Non-pigmented ciliary epithelial cell (primary cell): Measurements from ENCODE around the gene ATP8B4.
"Not testable (repeated sequence)": the region's sequence is repeated elsewhere in the genome, so short reads cannot be mapped to it uniquely, and the experiment has no call there.

Experiments used
- DNase-seq: peaks from one replicate; pipeline ENCODE4 v3.0.0-alpha.2; 2010; ENCODE audit warnings: low read depth

ATP8B4 gene

DNA sequence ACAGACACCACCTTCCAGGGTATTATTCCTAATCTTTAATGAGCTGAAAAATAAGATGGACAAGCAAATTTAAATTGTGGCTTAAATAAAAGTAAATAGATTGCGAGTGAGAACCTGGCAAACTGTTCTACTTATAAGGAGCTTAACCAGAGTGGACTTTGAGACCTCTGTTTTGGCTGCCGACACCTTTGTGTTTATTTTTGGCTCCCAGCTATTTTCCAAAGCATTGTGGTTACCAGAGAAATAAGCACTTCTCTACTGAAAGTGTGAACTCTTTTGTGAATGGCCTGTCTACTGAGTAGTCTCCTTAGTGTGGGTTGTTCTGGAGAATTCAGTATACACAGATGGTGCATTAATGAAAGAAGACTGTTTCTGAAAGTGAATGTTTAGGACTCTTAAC, 109.4 kb downstream of the ATP8B4 start:
- DNase-seq, result no peak

DNA sequence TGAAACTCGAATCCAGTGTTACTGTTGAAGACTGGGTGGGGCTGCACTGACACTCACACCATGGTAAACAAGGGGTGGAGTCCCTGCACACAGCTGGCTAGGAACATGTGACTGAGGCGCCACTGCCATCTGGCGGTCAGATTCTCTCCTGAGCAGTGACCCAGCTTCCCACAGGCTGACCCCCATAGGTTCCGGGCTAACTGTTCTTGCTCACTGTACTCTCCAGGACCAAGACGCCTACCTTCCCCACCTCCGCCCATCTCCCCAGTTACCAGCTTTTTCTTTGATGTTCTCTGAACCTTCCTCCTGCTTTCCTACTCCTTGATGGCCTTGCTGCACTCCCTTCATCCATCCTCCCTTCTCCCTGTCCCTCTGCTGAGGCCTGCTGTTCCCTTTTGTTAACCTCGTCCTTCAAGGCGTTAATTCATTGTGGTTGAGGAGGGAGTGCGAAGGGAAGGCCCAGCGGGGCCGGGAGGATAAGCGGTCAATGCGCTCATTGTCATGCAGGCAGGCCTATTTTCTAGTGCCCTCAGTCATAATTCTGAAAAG, 115.2 kb downstream of the ATP8B4 start:
- DNase-seq, result peak; percentile 56

DNA sequence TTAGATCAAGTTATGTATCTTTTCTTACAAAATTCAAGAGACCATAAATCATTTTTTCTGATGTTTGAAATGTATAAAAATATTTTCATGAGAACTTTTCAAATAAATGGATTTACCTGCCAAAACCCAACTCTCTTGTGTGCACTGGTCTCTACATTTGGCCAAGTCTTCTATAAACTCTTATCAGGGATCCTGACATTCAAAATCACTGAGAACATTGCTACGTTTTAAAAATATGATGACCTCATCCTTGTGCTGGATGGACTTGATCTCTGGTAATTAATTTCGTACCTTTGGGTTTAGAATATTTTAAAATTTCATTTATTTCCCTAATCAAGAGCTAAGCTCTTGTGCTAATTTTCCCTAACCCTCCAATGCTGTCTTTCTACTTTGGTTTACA, 127.4 kb downstream of the ATP8B4 start:
- DNase-seq, result no peak

DNA sequence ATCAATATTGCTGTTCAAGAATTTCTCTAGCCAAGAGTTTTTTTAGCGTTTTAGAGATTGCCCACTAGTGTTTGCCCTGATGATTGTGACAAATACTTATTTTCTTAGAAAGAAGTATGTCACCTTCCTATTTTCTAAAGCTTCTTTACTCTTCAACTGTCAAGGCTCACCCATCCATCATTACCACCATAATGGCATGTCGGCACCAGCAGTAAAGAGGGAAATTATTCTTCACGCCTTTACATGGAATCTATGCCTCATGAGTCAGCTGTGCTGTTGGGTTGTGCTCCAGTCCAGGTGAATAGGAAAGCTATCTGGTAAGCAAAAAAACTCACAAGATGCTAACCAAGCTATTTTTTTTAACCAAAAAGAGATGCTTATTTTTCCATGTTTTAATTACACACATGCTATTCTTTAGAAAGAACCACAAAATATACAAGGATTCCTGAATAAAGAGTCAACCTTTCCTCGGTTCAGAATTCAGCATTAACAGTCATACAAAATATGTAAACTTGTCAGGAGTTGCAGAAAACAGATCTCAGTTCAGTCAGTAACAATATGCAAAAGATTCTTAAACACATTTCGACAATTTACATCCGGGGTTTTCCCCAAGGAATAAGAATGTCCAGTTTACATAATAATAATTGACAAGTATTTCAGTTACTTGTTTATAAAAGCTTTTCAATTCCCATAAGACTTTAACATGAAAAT, 128.0 kb downstream of the ATP8B4 start:
- DNase-seq, result peak; percentile 27

DNA sequence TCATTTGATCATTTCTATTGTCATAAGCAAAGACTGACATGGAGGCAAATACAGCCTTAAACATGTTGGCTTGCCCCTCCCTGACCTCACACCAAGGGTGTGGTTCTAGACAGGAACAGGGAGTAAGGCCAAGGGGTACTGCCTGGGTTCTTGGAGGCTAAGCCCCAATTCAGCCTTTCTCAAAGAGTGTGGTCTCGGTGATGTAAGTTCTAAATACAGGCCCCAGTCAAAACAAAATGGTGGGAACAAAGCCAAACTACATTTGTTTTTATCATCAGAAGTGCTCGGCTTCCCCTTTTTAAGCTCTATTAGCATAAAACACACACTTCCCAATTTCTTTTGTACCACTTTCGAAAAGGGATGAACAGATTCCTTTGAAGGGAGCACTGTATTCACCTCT, 129.5 kb downstream of the ATP8B4 start:
- no peak for DNase-seq

DNA sequence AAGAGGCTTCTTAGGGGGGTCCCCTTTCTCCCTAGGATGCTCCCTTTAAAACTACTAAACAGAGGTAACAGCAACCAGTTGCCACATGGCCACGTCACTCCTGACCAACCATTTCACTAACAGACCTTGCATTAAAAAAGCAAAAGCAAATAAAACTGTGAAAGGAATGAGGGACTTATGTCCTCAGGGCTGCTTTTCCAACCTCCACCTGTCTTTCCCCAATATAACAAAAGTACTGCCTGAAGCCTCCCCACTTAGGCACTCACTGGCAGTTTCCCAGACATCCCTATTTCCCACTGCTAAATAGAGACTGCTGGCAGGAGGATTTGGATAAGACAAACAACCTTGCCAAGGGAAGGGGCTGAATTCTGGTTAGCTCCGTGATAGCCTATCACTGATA, 130.3 kb downstream of the ATP8B4 start:
- DNase-seq, result no peak

DNA sequence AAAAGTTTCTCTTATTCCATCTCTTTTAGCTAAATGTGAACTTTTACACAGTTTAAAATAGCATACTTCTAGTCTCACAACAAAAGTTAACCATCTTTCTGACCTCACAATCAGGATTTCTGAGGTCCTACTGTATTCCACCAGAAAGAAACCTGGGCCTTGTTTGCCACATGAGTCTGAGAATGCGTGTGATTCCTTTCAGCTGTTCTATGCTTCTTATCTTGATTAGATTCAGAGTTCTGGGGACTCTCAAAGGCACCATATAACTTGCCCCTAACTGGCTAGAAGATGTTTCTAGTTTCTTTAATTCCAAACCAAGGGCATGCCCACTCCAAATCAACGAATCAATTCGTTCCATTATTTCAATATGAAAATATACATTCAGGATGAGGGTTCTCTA, 131.1 kb downstream of the ATP8B4 start:
- DNase-seq, result no peak

DNA sequence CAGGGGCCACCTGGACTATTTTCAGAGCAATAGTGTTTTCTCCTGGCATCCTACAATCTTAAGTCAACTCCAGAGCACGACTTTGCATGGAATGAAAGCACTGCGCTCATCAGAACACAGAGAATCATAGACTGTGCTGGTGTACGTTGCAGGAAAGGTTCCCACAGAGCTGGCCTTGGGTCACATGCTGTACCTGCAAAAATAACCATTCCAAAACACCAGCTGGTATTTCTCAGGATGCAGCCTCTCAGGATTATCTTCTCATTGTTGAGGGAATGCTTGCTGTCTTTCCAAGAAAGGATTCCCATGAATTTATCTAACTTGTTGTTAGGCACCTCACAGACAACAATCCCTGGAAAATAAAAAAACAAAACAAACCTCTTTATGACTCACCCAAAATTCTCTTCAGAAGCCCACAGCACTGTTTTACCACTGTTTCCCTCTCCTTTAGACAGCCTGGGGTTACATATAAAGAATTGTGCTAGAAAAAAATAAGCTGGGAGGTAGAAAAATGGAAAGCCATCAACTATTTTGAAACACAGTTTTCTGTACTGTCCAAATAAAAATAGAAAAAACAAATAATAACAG, 131.7 kb downstream of the ATP8B4 start:
- DNase-seq, result no peak

DNA sequence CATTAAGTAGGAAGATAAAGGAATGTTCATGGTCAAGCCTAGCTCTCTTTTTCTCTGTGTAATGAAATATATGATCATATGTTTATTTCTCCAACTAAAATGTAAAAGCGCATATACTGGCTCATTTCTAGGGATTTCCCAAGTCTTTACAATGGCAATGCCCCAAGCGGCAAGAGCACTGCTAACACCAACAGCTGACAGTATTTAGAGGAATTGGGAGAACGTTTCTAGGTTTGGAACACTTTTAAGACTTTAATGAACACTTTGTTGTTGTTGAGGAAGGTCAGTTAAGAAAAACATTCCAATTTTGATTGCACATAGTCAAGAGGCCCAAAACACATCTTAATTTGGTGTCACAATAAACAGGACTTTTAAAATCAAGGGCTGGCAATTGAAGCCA, 132.7 kb downstream of the ATP8B4 start:
- no peak for DNase-seq

DNA sequence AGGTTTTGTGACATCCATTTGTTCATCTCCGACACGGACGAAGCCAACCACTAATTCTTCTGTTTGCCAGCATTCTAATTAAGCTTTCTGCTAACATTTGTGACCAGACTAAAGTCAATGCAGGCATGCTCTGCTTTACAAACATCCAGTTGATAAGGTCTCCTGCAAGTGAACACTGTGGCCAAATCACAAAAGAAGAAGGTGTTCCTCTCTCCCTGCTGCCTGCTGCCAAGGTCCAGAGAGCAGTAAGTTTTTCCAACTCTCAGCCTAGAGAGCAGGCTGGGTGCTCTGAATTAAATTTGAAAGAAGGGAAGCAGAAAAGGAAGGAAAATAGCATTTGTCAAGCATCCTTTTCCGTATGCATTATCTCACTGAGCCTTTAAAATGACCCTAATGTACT, 133.6 kb downstream of the ATP8B4 start:
- DNase-seq, result no peak

DNA sequence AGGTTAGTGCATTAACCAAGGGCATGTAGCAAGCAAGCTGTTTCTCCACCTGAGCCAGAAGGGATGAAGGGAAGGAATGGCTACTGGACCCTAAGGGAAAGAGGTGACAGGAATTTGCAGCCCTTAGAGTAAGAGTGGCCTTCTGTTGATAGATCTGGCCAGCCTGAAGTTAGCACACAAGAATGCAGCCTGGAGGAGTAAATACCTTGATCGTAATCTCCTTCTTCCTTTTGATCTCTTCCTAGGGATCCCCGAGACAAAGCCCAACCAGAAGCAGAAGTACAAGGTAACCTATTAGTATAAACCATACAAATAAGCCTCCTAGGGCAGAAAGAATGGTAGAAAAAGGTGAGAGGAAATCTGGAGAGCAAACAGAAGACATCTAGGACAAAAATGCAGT, 134.6 kb downstream of the ATP8B4 start:
- no peak for DNase-seq

DNA sequence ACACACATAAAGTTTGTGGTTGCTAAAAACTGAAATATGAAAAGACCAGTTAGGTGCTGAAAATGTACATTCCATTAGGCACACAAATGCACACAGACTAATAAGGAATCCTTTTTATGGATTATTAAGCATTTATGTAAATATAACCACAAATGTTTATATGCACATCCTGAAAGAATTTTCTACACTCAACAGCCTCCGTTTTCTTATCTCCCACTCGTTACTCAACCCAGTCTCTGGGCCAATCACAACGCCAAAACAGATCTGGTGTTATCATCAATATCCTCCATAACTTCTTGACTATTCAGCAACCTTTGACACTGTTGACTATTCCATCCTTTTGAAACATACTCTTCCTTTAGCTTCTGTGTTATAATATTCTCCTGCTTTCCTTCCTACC, 136.4 kb downstream of the ATP8B4 start:
- peak; percentile 55 for DNase-seq

DNA sequence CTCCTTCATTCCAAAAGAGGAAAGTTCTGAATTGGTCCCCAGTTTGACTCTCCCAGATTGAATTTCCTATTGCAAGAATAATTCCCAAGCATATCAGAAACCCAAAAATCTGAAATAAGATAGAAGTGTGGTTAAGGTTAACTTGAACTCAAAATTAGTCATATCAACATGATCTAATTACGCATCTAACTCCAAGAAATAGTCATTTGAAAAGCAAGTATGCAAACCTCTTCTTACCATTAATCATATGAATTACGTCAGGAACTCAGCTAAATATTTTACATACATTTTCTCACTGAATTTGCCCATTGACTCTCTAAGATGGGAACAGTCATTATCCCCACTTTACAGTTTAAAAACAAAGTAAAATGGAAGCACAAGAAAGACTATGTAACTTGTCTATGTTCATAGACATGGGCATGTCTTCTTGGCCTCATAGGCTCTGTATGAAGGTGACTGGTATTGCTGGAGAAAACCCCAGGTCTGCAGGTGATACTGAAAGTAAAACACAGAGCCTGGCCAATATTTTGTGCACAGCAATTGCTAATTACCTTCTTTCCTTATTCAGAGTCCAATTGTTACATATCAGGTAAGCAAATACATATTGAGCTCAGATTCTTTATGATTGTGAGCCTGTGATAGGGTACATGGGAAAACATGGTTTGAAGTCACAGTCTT, 139.2 kb downstream of the ATP8B4 start:
- no peak for DNase-seq

DNA sequence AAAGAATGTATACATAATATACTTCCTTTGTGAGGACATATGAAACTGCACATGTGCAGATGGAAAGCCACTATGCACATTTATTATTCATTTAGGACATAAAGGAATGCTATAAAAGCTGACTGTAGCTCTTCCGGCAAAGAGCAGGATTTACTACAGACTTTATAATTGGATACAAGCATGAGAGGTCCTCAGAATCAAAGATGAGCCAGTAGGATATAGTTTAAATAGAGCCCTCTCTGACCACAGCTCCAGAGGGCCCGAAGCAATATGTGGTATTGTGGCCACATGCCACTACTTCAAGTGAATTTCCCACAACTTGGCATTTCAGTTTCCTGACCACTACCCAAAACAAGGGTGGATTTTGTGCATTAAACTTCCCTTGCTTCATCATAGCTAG, 140.9 kb downstream of the ATP8B4 start:
- no peak for DNase-seq

DNA sequence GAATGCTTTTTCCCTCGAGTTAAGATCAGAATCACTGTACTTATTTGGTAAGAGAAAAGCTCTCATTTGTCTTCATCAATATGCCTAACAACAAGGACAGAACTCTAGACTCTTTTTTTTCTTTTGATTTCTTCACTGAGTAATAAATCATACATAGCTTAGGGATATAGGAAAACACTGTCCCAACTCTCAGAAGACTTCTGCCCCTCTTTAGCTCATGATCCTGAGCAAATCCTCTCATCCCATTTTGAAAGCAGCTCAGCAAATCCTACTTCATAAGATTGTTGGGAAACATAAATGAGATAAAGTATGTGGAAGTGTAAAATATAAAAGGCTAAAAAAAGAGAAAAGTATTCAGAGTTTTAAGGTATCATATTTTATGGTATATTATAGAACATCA, 141.7 kb downstream of the ATP8B4 start:
- DNase-seq, result no peak

DNA sequence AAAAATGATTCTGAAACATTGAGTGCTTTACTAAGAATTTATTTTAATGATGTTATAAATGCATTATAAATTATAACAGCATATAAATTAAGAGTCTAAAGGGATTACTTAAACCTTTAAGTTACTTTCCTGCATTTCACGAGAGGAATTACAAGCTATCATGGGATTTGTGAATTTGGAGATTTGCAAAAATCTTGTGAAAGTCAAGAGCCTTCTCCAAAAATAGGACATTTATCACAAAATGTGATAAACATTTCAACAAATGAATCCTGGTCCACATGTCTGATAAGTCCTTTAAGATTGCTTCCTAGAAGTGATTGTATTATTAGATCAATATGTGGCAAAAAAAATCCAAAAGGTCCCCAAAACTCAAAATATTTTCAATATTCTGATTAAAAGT, 154.5 kb downstream of the ATP8B4 start:
- DNase-seq, result no peak

DNA sequence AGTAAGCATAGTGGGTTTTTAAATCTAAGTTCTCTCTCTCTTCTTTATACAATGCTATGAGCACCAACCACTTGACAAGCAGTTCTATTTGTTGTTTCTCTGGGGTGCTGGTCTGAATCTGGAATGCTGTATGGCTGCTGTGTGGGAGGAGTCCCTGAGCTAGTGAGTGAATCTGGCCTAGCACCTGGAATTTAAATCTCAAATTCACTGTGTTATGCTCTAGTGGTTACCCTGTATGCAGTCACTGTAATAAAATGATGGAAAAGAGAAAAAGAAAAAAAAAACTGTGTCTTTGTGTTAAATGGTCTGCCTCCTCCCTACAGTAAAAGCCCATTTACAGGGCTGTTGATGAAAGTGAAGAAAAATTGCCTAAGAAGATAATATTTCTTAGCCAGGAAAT, 155.0 kb downstream of the ATP8B4 start:
- DNase-seq, result no peak

DNA sequence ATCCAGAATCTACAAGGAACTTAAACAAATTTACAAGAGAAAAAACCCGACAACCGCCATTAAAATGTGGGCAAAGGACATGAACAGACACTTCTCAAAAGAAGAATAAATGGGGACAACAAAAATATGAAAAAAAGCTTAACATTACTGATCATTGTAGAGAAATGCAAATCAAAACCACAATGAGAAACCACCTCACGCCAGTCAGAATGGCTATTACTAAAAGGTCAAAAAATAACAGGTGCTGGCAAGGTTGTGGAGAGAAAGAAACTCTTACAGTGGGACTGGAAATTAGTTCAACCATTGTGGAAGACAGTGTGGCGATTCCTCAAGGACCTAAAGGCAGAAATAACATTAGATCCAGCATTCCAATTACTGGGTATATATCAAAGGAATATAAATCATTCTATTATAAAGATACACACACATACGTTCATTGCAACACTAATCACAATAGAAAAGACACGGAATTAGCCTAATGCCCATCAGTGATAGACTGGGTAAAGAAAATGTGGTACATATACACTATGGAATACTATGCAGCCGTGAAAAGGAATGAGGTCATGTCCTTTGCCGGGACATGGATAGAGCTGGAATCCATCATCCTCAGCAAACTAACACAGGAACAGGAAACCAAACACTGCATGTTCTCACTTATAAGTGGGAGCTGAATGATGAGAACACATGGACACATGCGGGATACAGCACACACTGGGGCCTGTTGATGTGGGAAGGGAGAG, 155.8 kb downstream of the ATP8B4 start:
- DNase-seq, result not testable (repeated sequence)

DNA sequence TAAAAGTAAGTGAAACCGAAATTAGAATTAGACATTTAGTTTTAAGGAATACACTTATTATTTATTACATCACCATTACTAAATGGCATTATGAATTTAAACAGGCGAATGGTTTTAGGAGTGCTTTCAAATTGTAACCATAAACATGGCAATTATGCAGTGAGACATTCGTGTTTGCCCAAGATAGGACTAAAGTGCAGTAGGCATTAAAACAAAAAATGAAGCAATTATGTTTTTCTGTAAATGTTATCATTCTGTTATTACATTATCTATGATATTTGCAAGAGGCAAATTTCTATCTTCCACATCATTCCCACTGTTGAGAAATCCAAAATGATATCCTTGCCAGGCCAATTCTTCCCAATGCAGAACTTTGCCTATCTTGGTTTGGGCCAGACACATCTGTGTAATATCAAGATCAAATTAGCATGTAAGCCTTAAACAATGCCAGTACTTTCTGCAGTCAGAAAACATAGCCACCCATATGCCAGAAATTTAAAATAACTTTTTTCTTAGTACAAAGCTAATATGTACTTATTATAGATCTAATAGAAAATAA, 156.9 kb downstream of the ATP8B4 start:
- DNase-seq, result no peak

DNA sequence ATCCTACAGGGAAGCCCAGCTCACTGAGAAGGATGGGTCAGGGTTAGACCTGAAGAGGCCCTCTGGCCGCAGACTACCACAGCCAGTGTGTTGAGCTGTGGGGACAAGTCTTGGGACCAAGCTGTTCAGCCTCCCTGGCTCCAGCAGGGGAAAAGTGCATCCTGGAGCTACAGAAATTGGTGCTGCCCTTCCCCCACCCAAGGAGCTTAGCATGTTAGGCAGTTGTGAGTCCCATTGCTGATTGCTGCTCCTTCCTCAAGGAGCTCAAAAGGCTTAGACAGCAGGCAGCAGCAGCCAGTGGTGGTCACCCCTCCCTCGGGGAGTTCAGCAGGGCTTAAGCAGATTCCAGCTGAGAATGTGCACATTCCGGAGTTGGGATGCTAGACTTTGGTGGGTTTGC, 165.6 kb downstream of the ATP8B4 start:
- DNase-seq, result no peak

DNA sequence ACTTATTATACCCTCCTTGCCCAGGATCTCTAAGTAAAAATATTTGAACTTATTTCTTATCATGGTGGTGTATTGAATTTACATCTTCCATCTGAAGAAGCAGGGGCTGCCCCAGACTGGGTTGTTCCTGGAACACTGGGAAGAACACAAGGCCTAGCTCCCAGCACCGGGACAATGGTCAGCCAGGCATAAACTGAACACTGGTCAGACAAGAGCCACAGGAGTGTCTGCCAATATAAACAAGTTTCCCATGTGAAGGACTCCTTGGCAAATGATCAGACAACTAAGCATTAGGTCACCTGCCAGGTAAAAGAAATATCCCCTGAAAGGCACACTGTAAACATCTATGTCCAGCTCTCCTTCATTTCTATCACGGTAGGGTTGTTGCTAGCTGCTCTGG, 172.4 kb downstream of the ATP8B4 start:
- no peak for DNase-seq

DNA sequence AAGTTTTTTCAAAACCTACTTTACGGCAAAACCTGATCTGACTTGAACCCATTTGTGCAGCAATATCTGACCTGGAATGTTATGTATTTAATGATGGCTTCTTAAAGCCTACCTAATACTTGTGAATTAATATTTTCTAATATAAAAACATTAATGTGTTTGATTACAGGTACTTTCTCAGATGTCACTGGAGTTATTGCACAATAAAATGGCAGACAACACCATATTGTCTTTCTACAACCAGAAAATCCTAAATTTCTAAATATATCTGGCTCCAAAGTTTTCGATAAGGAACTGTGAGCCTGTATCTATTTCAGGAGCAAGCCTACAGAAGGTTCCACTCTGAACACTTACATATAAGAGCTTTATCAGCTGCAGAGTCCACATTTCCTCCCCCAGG, 184.5 kb downstream of the ATP8B4 start:
- no peak for DNase-seq
